Smooth muscle cell (in vitro differentiated cells): ENCODE data around the gene KCNJ6. TPM values are rescaled to one million over a fixed set of nuclear protein-coding genes. Genes with fewer than 3 reads are reported as not detected.

Experiments
- DNase-seq: peaks from one replicate; lab custom pipeline; 2025; ENCODE audit not compliant: unreplicated experiment; lab: John Stamatoyannopoulos, UW
- H2AFZ ChIP-seq: fragments of 200-600 bp; sonication (generic); 2 replicates; pipeline ENCODE4 v1.6.0; 2016; ENCODE audit warnings: antibody characterized with exemption, low read depth, mild to moderate bottlenecking
- H3F3A ChIP-seq: fragments of 200-600 bp; sonication (generic); 2 replicates; pipeline ENCODE4 v1.6.0; 2017; ENCODE audit warnings: antibody characterized with exemption, low read depth
- H3K27ac ChIP-seq: fragments of 200-600 bp; sonication (generic); 2 replicates; pipeline ENCODE4 v1.5.1; 2016; ENCODE audit warnings: low read depth, mild to moderate bottlenecking
- H3K27me3 ChIP-seq: fragments of 200-600 bp; sonication (generic); 2 replicates; pipeline ENCODE4 v1.6.1; 2016; ENCODE audit warnings: low read depth, mild to moderate bottlenecking
- H3K36me3 ChIP-seq: fragments of 200-600 bp; sonication (generic); 2 replicates; pipeline ENCODE4 v1.5.1; 2016; ENCODE audit warnings: low read depth
- H3K4me1 ChIP-seq: fragments of 200-600 bp; sonication (generic); 2 replicates; pipeline ENCODE4 v1.5.1; 2016; ENCODE audit warnings: low read depth
- H3K4me2 ChIP-seq: fragments of 200-600 bp; sonication (generic); 2 replicates; pipeline ENCODE4 v1.6.0; 2016; ENCODE audit warnings: mild to moderate bottlenecking
- H3K4me3 ChIP-seq: fragments of 200-600 bp; sonication (generic); 2 replicates; pipeline ENCODE4 v1.5.1; 2016; ENCODE audit warnings: mild to moderate bottlenecking
- H3K79me2 ChIP-seq: fragments of 200-600 bp; sonication (generic); 2 replicates; pipeline ENCODE4 v1.6.0; 2016; ENCODE audit warnings: low read depth, mild to moderate bottlenecking
- H3K9ac ChIP-seq: fragments of 200-600 bp; sonication (generic); 2 replicates; pipeline ENCODE4 v1.6.0; 2016; ENCODE audit warnings: low read depth
- H3K9me3 ChIP-seq: fragments of 200-600 bp; sonication (generic); replicated peaks from 2 replicates; pipeline ENCODE4 v1.5.1; 2016; ENCODE audit warnings: low read depth
- H4K20me1 ChIP-seq: fragments of 200-600 bp; sonication (generic); 2 replicates; pipeline ENCODE4 v1.6.0; 2016; ENCODE audit warnings: low read depth
- WGBS: methylation state at CpG from one replicate; pipeline ENCODE4 v1.1.7; 2016; ENCODE audit warnings: low lambda C conversion rate; 5-methylcytosine and 5-hydroxymethylcytosine counted together
- polyA plus RNA-seq: library from polyadenylated mRNA; unstranded; fragments of >200 nt; fragmentation: Nextera tagmentation; extraction: Ambion mirVana; gene quantifications from 2 replicates; pipeline ENCODE4 v1.2.1, GENCODE V29; 2016
- total RNA-seq: library from RNA; depleted of rRNA; stranded (reverse); fragments of >200 nt; gene quantifications from 2 replicates; pipeline ENCODE4 v1.2.3, GENCODE V29; 2014
- TF ChIP-seq, protein P1 (sequence below): fragments of 200-600 bp; sonication (generic); IDR thresholded peaks from 2 replicates; pipeline ENCODE4 v1.5.1; 2017; ENCODE audit warnings: borderline replicate concordance, mild to moderate bottlenecking, antibody characterized with exemption; ENCODE audit not compliant: insufficient read depth, poor library complexity, severe bottlenecking

KCNJ6 gene
- total and polyA plus RNA-seq, 2 experiments from 2014 or later, result 0.15 to 0.27 TPM

- Histone ChIP-seq H3K9ac (no peak overlapping the region), H3K36me3 (no peaks in the 10 kb centered on the region), H4K20me1 (no peaks in the 10 kb centered on the region), H2AFZ (no peak overlapping the region), H3K79me2 (no peaks in the 10 kb centered on the region), H3K27ac (no peak overlapping the region), H3K27me3 (no peaks in the 10 kb centered on the region), H3F3A (no peaks in the 10 kb centered on the region), H3K4me1 (peaks cover 4% of the 10 kb centered on the region), H3K4me3 (no peak overlapping the region), H3K9me3 (no peaks in the 10 kb centered on the region), H3K4me2 (no peak overlapping the region)
- WGBS, result 48% methylated on average over 5 of the region's 5 CpGs
- TF ChIP-seq, protein P1, sequence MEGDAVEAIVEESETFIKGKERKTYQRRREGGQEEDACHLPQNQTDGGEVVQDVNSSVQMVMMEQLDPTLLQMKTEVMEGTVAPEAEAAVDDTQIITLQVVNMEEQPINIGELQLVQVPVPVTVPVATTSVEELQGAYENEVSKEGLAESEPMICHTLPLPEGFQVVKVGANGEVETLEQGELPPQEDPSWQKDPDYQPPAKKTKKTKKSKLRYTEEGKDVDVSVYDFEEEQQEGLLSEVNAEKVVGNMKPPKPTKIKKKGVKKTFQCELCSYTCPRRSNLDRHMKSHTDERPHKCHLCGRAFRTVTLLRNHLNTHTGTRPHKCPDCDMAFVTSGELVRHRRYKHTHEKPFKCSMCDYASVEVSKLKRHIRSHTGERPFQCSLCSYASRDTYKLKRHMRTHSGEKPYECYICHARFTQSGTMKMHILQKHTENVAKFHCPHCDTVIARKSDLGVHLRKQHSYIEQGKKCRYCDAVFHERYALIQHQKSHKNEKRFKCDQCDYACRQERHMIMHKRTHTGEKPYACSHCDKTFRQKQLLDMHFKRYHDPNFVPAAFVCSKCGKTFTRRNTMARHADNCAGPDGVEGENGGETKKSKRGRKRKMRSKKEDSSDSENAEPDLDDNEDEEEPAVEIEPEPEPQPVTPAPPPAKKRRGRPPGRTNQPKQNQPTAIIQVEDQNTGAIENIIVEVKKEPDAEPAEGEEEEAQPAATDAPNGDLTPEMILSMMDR, result no peak
- DNase-seq, result no peak
These were observed 217.1 kb downstream of the KCNJ6 start for GRCh38 chr21:37699024-37699775.

DNA sequence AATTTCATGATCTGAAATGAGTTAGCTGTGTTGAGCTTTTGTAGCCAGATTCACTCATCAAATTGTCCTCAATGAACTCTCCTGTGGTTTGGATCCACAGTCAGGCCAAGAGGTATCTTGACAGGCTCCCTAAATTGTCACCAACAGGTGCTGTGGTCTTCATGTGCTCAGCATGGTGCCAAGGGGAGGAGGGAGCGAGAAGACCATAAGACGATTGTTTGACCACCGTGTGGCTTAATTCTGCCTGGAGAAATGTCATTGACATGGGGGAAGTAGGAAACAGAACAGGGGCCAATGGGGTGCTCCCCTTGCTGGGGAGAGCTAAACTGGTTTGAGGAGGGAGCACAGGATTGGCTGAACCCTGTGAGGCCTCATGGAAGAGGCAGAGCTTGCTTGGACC lies 219.3 kb downstream of the KCNJ6 start:
- Histone ChIP-seq H3K9me3 (no peaks in the 10 kb centered on the region), H3K36me3 (no peaks in the 10 kb centered on the region), H3K27ac (no peak overlapping the region), H3K9ac (no peak overlapping the region), H3K4me2 (no peak overlapping the region), H3F3A (no peaks in the 10 kb centered on the region), H2AFZ (no peak overlapping the region), H3K4me3 (no peak overlapping the region), H3K79me2 (no peaks in the 10 kb centered on the region), H3K4me1 (peaks cover 4% of the 10 kb centered on the region), H3K27me3 (no peaks in the 10 kb centered on the region), H4K20me1 (no peaks in the 10 kb centered on the region)
- TF ChIP-seq, protein P1, result no peak
- no peak for DNase-seq
- 94% methylated on average over 3 of the region's 3 CpGs for WGBS

- Histone ChIP-seq H2AFZ (no peak overlapping the region), H3K4me2 (no peak overlapping the region), H3K27me3 (no peaks in the 10 kb centered on the region), H3K4me1 (peaks cover 4% of the 10 kb centered on the region), H3K4me3 (no peak overlapping the region), H3K27ac (no peak overlapping the region), H3K9me3 (no peaks in the 10 kb centered on the region), H3K36me3 (no peaks in the 10 kb centered on the region), H3K9ac (no peak overlapping the region), H4K20me1 (no peaks in the 10 kb centered on the region), H3F3A (no peaks in the 10 kb centered on the region), H3K79me2 (no peaks in the 10 kb centered on the region)
- TF ChIP-seq, protein P1, result no peak
- DNase-seq, result no peak
These were observed 221.1 kb downstream of the KCNJ6 start for GRCh38 chr21:37695111-37695510.
